LHCN-M2 (cell line): ENCODE results near the gene LANCL3. TPM values are rescaled to one million over a fixed set of nuclear protein-coding genes. Genes with fewer than 3 reads are reported as not detected.
A peak's percentile ranks its signal among the peaks of the same experiment; 100 is the strongest.

Source experiments
- DNase-seq: peaks from one replicate; pipeline ENCODE4 v3.0.0-alpha.2; 2012; ENCODE audit warnings: low read depth
- total RNA-seq: library from RNA; depleted of rRNA; stranded (reverse); fragments of >200 nt; gene quantifications from 2 replicates; pipeline ENCODE4 v1.2.3, GENCODE V29; 2014; rRNA removed

Gene LANCL3
- total RNA-seq, 1 experiment from 2014 or later: 1.5 TPM

GRCh38 chrX:37679888-37680287 is 108.4 kb downstream of the LANCL3 start:
- no peak for DNase-seq

DNA sequence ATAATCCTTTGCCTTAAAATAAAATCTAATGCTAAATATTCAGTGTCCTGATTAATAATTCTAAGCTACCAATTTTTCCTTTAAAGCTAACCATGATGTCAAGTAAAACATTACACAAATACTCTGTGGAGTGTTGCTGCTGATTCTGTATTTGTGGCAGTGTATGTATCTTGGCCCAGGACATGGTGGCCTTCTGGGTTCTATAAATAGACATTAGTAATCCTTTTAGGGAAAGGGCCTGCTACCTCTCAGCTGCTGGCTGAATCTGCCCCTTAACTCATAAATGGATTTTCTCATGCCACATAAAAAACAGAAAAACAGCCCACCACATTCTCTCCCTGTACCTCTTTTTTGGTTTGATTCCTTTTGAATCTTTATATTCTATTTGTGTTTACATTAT is 113.0 kb downstream of the LANCL3 start:
- peak; percentile 21 for DNase-seq

DNA sequence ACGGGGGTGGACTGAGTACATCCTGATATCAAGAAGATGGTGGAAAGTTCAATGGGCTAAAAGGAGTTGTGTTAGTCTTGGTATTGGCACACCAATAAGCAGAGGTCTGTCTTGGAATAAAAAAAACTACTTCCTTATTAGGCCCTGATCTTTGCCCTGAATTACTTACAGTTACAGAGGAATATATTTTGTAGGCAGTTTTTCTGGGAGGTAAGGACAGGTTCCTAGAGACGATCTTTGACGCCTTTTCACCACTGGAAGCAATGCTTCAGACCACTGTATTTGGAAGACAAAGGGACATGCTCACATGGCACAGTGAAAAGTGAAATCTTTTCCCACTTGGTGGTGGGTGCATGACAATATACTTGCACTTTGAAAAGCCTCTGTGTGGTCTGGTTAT is 113.5 kb downstream of the LANCL3 start:
- no peak for DNase-seq

DNA sequence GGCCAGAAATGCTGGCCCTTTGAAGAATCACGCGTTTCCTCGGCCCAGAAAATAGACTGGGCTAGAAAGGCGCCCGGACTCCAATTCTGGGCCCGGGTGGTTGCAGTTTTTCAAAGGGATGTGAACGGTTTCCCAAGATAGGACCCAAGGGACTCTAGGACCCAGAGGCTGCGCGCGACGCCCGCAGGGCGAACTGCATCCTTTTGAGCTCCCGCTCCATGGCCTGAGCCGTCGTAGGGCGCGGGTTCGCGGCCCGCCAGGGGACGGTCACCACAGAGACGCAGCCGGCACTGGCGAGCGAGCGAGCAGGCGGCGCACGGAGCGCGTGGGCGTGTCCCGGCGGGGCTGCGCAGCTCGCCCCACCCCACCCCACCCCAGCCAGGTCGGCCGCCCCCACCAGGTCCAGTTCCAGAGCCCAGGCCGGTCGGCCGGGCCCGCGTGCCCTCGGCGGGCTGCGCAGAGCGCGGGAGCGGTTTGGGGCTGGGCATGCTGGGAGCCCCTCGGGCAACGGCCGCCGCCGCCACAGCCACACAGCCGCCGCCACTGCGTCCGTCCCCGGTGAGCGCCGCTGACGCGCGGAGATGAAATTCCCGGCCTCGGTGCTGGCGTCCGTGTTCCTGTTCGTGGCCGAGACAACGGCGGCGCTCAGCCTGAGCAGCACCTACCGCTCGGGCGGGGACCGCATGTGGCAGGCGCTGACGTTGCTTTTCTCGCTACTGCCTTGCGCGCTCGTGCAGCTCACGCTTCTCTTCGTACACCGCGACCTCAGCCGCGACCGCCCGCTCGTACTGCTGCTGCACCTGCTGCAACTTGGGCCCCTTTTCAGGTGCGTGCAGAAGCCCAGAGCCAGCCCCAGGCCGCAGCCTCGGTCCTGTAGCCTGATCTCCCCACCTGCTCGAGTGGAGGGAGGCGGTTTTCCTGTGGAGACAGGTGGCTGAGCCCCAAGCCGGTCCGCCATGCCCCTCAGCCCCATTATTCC is 114.2 kb downstream of the LANCL3 start, which contains the start of gene XK:
XK (plus strand) TSS at position 411 of the 979 bp plus-strand sequence; CDS start at position 582, 171 bp downstream.
- peak; percentile 53 for DNase-seq

GRCh38 chrX:37686369-37686995 is 115.0 kb downstream of the LANCL3 start:
- DNase-seq: no peak

GRCh38 chrX:37686996-37687395 is 115.5 kb downstream of the LANCL3 start:
- DNase-seq: no peak

- no peak for DNase-seq
These were observed 118.7 kb downstream of the LANCL3 start for GRCh38 chrX:37690119-37690518.

GRCh38 chrX:37692918-37693317 is 121.5 kb downstream of the LANCL3 start:
- no peak for DNase-seq

DNA sequence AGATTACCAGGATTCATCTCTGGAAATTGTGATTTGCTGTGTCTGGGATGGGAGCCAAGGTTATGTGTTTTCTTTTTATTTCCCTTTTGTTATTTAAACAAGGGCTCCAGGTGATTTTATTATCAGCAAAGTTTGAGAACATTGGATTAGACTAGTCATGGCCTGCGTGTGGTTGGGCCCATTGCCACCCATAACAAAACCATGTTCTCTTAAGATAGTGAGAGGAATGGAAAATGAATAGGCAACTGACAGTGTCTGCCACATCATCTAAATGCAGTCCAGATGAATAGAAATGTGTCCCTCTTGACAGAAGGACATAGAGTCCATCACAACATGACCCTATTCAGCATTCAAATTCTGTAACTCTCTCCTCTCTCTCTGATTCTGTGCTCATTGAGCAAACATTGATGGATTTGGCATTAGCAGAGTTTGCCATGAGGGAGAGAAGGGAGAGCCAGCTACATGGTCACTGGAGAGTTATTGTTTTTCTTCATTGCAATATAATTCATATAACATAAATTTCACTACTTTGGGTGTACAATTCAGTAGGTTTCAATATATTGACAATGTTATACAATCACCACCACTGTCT is 125.8 kb downstream of the LANCL3 start:
- no peak for DNase-seq

DNA sequence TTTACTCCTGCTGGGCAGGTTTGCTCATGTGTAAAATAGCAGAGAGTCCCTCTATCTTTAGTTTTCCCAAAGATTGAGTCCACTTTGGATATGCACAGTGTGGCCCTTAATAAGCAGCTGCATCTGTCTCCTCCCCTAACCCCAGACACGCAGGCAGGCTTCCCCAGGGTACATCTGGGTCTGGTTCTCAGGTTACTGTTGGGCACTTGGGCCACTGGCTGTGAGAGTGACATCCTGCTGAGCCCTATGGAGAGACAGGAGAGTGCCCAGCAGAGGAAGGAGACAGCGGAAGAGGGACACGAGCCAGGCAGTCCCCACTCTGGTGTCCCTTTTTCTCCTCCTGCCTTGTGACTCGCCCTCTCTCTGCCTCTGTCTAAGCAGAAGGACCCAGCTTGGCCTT is 130.1 kb downstream of the LANCL3 start:
- DNase-seq: no peak

DNA sequence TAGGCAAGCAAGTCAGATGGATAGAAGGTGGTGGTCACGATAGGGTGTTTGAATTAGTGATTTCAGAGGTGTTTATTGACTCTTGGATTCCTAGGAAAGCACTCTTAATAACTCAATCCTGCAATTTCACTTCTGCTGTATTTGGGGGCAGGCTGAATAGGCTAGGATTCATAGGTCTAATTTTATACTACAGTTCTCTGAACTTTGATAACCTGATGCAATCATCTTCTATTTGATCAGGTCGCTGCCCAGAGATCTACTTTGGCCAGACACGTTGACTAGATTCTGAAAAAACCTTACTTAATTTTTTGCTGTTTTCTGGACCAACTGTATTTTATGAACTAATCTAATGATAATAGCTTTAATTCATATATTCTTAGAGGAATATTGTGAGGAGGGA is 140.5 kb downstream of the LANCL3 start:
- DNase-seq: no peak

DNA sequence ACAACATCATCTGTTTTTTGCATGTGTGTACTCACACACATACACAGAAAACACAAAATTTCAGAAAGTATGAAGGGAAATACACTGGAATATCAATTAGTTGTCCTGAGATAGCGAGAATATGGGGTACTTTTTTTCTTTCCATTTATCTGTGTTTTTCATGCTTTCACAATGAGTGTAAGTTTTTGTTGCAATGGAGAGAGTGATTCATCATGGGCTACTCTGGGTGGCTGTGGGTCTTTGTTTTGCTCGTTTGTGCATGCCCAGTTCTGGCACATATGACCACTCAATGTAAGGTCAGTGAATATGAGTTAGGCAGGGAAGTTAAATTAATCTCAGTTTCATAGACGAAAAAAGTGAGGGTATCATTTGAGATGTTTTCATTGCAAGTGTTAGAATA is 141.0 kb downstream of the LANCL3 start:
- peak; percentile 11 for DNase-seq

DNA sequence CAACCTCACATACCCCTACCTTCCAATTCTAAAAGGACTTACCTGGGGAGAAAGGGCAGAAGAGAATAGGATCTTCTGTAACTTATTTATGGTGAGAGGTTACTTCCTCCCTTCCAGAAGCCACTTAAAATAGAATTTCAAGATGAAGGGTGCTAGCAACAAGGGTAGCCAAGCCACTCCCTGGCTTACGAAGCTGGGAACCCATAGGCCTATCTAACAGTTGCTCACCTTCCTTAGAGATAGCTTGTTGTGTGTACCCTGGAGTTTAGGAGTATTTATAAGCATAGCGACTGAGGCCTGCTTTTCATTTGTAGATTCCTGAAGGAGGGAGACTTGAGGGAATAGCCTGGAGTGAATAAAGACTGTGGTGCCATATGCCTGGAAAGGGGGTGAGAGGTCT is 143.0 kb downstream of the LANCL3 start:
- no peak for DNase-seq

DNA sequence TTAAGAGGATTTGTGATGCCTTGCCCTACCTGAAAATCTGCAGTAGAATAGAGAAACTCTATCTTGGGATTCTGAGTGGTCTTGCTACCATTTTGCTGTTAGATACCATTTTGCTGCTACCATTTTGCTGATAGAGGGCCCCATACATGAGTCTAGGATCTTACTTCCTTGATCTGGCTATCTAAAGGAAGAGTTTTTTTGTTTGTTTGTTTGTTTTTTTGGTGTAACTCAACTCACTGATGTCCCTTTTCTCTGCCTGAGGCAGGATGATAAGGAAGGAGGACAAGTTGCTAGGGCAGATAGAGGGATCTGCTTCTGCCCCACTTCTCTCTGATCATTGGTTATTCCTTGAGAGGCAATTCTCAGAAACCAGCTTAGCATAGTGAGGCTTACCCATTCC is 145.1 kb downstream of the LANCL3 start:
- no peak for DNase-seq

- no peak for DNase-seq
These were observed 146.2 kb downstream of the LANCL3 start for GRCh38 chrX:37717708-37718107.

DNA sequence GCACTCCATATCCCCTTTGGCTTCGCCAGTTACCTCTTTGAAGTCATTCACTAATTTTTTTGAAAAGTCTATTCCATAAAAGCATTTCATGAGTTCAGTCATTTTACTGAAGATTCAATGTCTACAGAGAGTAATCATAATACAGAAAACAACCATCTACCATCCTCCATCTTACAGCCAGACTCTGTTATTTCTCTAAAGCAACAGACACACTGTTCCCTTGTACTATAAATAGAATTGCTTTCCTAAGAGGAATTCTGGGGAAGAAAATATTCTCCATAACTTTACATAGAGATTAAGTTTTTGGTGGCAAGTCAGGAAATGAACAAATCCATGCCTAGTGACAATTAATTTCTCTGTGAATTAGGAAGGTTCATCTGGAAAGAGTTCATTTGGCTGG is 151.1 kb downstream of the LANCL3 start:
- no peak for DNase-seq

DNA sequence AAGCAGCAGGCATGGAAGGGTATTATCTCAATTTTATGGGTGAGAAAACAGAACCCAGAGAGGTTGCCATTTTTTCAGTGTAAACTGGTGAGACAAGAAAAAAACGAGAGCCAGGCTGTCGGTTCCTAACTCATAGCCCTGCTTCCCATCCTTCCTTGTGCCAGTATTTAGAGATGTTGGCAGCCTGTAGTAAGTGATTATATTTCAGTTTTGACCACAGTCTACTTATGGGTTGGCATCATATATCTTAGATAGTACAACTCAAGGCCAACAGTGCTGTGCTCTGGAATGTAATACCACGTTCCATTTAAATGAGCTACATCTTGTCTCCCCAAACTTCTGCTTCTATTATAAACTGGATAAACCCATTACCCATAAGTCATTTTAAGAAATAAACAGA is 154.9 kb downstream of the LANCL3 start:
- DNase-seq: peak; percentile 46

Other genes starting within 250 kb of the LANCL3 start
- gene PRRG1, start 222.3 kb upstream of the LANCL3 start, total RNA-seq: 16.6 and 17.6 TPM in 2 replicates
- 0.11 and 0.13 TPM in 2 replicates for gene XK, start 114.1 kb downstream of the LANCL3 start, total RNA-seq
- under 0.01 TPM in 1 of 2 replicates, not detected in the other for gene CYBB, start 208.4 kb downstream of the LANCL3 start, total RNA-seq